ENCODE measurements around the gene CTU2. TPM values are rescaled to one million over a fixed set of nuclear protein-coding genes. Genes with fewer than 3 reads are reported as not detected.

The CTU2 gene
- total and polyA plus RNA-seq, 2 of the 4 experiments (the other 2 are of a cell fraction): 12.9 to 18.4 TPM

- no peak overlapping the region for H2BK15ac ChIP-seq (ENCODE audit: low read depth, low read length)
- no peak overlapping the region for H3K9ac ChIP-seq (ENCODE audit: low read depth, low read length)
- H3K79me1 ChIP-seq (ENCODE audit: low read depth in 1 of 2, low read length in 2 of 2): peaks cover 0 to 18% of the 10 kb centered on the region in 2 experiments; a peak in 2 of 4 replicates
- no peak overlapping the region for H3K14ac ChIP-seq (replicated peaks; ENCODE audit: low read depth, low read length)
- H2AFZ ChIP-seq (replicated peaks; ENCODE audit: low read length, poor library complexity): peak overlapping the region; percentile 21
- ATAC-seq (ENCODE audit: low read depth) (no peak), DNase-seq (no peak)
- H3K4me1 ChIP-seq (ENCODE audit: control insufficient read depth, insufficient read depth, low read length): no peaks in the 10 kb centered on the region
- no peak overlapping the region for H3K56ac ChIP-seq (ENCODE audit: extremely low read depth, insufficient read depth, low read length)
- no peak overlapping the region for H4K5ac ChIP-seq (ENCODE audit: low read depth, low read length)
- no peak overlapping the region for H3K4ac ChIP-seq (ENCODE audit: low read depth, low read length)
- no peak overlapping the region for H2BK20ac ChIP-seq (ENCODE audit: low read depth, low read length)
- H2AK5ac ChIP-seq (ENCODE audit: low read depth, low read length): no peak overlapping the region
- no peak overlapping the region for H3K27ac ChIP-seq (ENCODE audit: insufficient read depth, low read length)
- H2AK9ac ChIP-seq (replicated peaks; ENCODE audit: low read depth, low read length, poor library complexity): no peak overlapping the region
- dilution Hi-C loops (cut with HindIII; ENCODE audit: low sequenced_read_pairs, unreplicated experiment) (no loop called here), in situ Hi-C loops (cut with MboI; ENCODE audit: low sequenced_read_pairs) (no loop called here), intact Hi-C loops (cut with micrococcal nuclease) (no loop called here)
- no peaks in the 10 kb centered on the region for H3K9me3 ChIP-seq (ENCODE audit: control insufficient read depth, insufficient read depth, low read length)
- H4K20me1 ChIP-seq (ENCODE audit: insufficient read depth, low read length): peaks cover 8% of the 10 kb centered on the region
- no peak overlapping the region for H3K4me2 ChIP-seq (ENCODE audit: low read depth, low read length)
- no peak overlapping the region for H4K8ac ChIP-seq (ENCODE audit: low read depth in 2 of 2, low read length in 2 of 2)
- H2BK120ac ChIP-seq (ENCODE audit: low read depth, low read length): no peak overlapping the region
- H3K18ac ChIP-seq (ENCODE audit: low read depth, low read length): no peak overlapping the region
- no peak overlapping the region for H3K4me3 ChIP-seq (ENCODE audit: insufficient read depth, low read depth, low read length)
- H3K36me3 ChIP-seq (ENCODE audit: control insufficient read depth, insufficient read depth, low read length): peaks cover 79% of the 10 kb centered on the region
- H3K23ac ChIP-seq (ENCODE audit: low read depth, low read length): no peak overlapping the region
- no TSS peak for BruUV-seq (replicated peaks)
- TF ChIP-seq CTCF (conservative IDR thresholded peaks at IDR 0.05; ENCODE audit: low read depth, low read length) (no peak), MAFK (IDR thresholded peaks at IDR 0.05; ENCODE audit: low read depth, low read length) (no peak), RFX5 (IDR thresholded peaks at IDR 0.05; ENCODE audit: low read depth, low read length) (no peak), POLR2A (IDR thresholded peaks at IDR 0.05; ENCODE audit: low read depth, low read length) (no peak), RCOR1 (IDR thresholded peaks at IDR 0.05; ENCODE audit: insufficient replicate concordance, low read length) (no peak), RAD21 (IDR thresholded peaks at IDR 0.05; ENCODE audit: low read length) (no peak), BHLHE40 (IDR thresholded peaks at IDR 0.05; ENCODE audit: low read depth, low read length) (no peak), CHD1 (IDR thresholded peaks at IDR 0.05; ENCODE audit: low read depth, low read length) (no peak), MXI1 (IDR thresholded peaks at IDR 0.05; ENCODE audit: borderline replicate concordance, low read depth, low read length) (no peak)
- no peak overlapping the region for H4K91ac ChIP-seq (ENCODE audit: insufficient read depth, low read depth, low read length)
- no peak overlapping the region for H2BK5ac ChIP-seq (ENCODE audit: low read depth, low read length, poor library complexity, severe bottlenecking)
- H3K9me1 ChIP-seq (ENCODE audit: insufficient read depth, low read length): no peaks in the 10 kb centered on the region
- WGBS, 2 experiments (ENCODE audit: extremely low coverage in 2 of 2, insufficient read length in 1 of 2): 85% methylated on average over 10 of the region's 32 CpGs; no CpG with 5 or more reads in 1 of the 2 experiments
- ChIA-PET CTCF (interaction anchor here (0.8 kb wide), 1 partner anchor 12 kb away, joined by 3 read pairs; no protein-coding TSS in a partner anchor), POLR2A (ENCODE audit: unreplicated experiment) (no interaction called here)
- H3K27me3 ChIP-seq (ENCODE audit: control insufficient read depth, insufficient read depth, low read length): no peaks in the 10 kb centered on the region
Measured at GRCh38 chr16:88725609-88726407, 19.5 kb downstream of the CTU2 start.

All from IMR-90 (cell line).